HG03108 (cell line): ENCODE results near the gene ST14.
"Not testable (repeated sequence)": the region's sequence is repeated elsewhere in the genome, so short reads cannot be mapped to it uniquely, and the experiment has no call there.

Experiments used
- ATAC-seq: cut with Tn5 transposase; IDR thresholded peaks from one replicate; pipeline ENCODE4 v1.9.1; 2021; ENCODE audit warnings: moderate library complexity; ENCODE audit not compliant: unreplicated experiment

ST14 gene

GRCh38 chr11:130187096-130187495 is 27.5 kb downstream of the ST14 start:
- ATAC-seq, result no peak

DNA sequence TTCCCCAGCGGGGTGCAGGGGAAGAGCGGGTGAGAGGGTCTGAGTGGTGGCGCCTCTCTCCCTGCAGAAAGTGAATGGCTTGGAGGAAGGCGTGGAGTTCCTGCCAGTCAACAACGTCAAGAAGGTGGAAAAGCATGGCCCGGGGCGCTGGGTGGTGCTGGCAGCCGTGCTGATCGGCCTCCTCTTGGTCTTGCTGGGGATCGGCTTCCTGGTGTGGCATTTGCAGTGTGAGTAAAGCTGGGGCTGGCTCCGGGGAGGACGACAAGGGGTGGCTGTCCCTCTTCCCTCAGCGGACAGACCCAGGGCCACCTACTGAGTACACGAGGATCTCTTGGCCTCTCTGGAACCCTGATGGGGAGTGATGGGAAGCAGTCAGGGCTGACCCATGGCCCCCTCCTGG is 28.5 kb downstream of the ST14 start:
- ATAC-seq, result no peak

DNA sequence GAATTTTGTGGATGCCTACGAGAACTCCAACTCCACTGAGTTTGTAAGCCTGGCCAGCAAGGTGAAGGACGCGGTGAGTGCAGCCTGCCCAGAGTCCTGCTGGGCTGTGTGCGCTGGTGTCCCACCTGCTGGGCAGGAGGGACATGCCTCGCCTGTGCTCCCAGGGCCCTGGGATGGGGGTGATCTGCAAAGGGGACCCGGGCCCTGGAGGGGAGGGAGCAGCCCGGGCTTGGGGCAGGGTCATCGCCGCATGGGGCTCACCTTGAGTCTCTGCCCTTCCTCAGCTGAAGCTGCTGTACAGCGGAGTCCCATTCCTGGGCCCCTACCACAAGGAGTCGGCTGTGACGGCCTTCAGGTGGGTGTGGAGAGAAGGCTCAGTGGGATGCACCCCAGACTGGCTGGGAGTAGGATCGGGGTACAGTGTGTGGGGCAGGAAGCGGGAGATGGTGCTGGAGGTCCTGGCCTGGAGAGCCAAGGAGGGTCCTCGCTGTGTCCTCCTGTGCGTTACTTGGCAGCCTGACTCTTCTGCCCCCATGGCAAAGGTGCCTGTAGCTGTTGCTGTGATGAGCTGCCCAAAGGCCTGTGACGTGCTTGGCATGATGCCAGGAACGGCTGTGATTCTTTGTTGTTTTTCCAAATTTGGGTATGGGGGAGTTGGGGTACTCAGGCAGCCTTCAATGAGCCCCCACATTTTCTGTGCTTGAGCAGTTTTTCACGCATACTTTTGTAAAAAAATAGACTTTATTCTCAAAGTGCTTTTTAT is 29.2 kb downstream of the ST14 start:
- no peak for ATAC-seq

DNA sequence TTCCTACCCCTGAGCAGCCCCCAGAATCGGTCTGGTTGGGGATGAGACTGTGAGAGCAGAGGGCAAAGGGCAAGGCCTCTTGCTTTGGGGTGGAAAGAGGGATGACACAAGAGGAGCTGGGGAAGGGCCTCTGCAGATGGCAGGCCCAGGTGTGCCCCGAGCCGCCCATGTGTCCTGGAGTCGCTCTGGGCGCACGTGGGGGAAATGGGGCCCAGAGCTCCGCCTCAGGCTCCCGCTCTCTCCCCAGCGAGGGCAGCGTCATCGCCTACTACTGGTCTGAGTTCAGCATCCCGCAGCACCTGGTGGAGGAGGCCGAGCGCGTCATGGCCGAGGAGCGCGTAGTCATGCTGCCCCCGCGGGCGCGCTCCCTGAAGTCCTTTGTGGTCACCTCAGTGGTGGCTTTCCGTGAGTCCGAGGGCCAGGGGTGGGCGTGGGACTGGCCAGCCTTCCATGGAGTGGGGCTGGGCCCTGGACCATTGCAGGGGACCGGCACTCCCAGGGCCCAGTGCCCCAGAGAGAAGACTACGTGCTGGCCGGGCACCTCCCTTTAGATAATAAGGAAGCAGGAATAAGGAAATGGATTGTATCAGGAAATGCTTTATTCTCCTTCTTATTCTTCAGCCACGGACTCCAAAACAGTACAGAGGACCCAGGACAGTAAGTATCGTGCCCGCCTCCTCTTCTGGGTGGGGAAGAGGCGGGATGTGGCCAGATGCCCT is 30.1 kb downstream of the ST14 start:
- no peak for ATAC-seq

DNA sequence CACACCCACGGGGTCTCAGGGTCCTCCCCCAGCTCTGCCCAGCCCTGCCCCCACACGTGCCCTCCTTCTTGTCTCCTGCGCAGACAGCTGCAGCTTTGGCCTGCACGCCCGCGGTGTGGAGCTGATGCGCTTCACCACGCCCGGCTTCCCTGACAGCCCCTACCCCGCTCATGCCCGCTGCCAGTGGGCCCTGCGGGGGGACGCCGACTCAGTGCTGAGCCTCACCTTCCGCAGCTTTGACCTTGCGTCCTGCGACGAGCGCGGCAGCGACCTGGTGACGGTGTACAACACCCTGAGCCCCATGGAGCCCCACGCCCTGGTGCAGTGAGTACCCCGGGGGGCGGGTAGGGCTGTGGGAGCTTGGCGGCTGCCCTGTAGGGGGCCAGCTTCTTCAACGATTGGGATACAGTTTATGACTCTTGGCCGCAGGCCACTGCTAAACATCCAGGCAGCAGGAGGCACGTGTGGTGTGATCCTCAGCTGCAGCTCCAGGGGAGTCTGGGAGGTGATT is 30.8 kb downstream of the ST14 start:
- ATAC-seq, result no peak

DNA sequence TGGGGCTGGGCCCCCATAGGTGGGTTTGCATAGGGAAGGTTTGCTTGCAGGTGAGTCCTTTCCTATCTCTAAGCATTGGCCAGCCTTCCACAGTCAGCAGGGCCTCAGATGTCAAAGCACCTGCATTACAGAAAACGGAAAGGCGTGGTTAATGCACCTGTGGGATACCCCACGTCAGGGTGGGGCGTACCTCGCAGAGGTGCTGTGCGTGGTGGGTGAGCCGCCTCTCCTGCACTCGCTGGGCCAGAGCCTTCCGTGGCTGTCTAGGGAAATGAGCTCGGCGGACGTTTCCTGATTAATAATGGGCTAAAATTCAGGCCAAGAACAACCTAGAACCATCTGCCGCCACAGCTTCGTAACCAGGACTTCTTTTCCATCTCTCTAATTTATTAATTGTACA is 32.3 kb downstream of the ST14 start:
- no peak for ATAC-seq

DNA sequence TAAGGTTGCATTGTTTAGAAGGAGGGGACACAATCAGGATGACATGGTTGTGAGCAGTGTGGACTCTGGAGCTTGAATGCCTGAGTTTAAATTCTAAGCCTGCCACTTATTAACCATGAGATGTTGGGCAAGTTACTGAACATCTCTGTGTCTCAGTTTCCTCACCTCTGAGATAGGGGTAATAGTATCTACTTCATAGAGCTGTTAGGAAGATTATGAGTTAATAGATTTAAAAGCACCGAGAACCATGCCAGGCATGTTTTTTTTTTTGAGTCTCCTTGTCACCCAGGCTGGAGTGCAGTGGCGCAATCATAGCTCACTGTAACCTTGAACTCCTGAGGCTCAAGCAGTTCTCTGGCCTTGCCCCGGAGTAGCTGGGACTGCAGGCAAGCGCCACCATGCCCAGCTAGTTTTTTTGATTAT is 33.3 kb downstream of the ST14 start:
- no peak for ATAC-seq

- not testable (repeated sequence) for ATAC-seq
Measured at GRCh38 chr11:130193551-130193950, 34.0 kb downstream of the ST14 start.

GRCh38 chr11:130194241-130195023 is 34.9 kb downstream of the ST14 start:
- ATAC-seq, result no peak

GRCh38 chr11:130197386-130198035 is 37.9 kb downstream of the ST14 start:
- ATAC-seq, result no peak

- no peak for ATAC-seq
Measured at GRCh38 chr11:130198292-130198691, 38.7 kb downstream of the ST14 start.

GRCh38 chr11:130198964-130199363 is 39.4 kb downstream of the ST14 start:
- ATAC-seq, result no peak

GRCh38 chr11:130199792-130200191 is 40.2 kb downstream of the ST14 start:
- no peak for ATAC-seq

GRCh38 chr11:130201026-130201425 is 41.4 kb downstream of the ST14 start:
- ATAC-seq, result no peak

GRCh38 chr11:130202009-130202817 is 42.6 kb downstream of the ST14 start:
- no peak for ATAC-seq

DNA sequence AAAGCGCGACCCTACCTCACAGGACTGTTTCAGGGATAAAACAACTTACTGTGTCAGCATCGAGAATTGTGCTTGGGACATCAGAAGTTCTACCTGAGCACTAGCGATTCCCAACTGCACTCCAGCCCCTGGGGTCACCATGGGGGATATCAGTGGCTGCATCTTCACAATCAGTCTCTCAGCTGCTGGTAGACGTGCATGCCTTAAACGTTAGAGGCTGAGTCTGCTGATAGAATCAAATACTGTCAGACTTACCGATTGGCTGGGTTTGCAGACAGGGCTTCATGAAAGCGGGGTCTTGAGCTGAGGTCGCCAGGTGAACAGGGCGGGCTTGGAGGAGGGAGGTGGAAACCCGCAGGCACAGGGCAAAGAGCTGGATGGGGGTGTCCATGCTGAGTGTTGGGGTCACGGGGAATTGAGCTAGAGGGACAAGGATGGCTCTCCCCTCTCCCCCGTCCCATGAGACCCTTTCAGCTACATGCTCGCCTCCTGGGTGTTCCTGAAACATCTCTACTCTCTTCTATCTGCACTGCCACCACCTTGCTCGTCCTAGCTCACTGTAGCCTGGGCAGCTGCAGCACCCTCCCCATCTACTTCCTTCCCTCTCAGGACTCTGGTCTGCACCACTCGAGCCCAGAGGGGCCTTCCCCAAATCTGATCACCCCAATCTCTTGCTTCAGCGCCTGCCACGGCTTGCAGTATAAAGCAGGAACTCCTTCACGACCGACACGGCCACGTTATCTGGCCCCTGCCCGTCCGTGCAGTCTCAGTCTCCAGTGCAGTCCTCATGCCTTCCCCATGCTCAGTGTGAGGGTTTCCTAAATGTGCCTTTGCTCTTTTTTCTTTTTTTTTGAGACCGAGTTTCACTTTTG is 43.5 kb downstream of the ST14 start:
- no peak for ATAC-seq

- no peak for ATAC-seq
Measured at GRCh38 chr11:130203766-130204702, 44.5 kb downstream of the ST14 start.

- no peak for ATAC-seq
Measured at GRCh38 chr11:130204703-130205095, 45.1 kb downstream of the ST14 start.
